SHP77 (cell line): ENCODE results near the gene ROBO1.

Experiments
- DNase-seq, 2 experiments: peaks; one replicate each; lab custom pipeline; 2025; lab: John Stamatoyannopoulos, UW

The ROBO1 gene

DNA sequence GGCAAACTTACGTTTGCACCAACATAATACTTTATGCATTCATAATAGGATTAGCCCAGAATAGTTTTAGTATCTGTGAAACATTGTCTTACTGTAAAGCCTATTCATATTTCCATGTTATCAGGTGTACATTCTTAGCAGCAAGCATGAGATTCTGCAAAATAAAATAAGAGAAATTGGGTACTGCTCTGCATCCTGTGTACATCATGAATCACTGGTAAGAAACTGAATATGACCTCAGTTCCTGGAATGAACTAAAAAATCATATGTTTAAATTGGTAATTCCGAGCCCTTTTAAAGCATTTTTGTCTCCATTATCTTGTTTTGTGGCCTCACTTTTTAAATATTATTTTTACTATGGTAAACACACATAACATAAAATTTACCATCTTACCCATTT, 605.1 kb downstream of the ROBO1 start:
- DNase-seq = no peak

DNA sequence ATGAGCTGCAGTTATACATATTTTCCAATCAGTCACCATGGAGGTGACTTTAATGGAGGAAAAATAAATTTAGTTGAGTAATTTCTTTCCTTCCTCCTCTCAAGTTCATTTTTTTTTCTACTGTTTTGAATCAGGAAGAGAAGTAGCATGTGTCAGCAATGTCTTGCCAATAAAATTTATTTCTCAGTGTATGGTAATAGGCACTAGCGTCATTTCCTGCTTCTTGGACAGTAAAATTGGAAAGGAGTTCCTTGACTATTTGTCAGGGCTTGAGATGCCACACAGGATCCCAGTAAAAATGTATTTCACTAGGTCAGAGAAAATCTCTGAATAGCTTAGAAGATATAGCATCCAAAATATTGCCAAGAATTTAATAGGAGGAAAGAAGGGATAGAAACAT, 605.9 kb downstream of the ROBO1 start:
- DNase-seq = no peak

DNA sequence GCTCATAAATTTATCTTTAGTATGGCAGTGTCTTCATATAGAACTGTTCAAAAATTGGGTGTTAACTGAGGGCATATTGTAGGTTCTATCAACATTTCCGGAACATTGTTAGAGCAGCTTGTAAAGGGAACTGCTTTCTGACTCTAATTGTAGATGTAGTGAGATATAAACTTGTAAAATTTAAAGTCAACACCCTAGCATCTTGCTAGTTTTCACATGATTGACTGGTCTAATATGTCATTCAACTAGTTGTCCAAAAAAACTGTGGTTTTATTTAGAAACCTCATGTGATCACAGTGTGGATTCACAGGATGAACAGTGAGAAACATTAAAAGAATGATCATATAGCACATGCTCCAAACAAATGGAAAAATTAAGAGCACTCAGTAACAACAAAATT, 607.4 kb downstream of the ROBO1 start:
- DNase-seq = no peak

DNA sequence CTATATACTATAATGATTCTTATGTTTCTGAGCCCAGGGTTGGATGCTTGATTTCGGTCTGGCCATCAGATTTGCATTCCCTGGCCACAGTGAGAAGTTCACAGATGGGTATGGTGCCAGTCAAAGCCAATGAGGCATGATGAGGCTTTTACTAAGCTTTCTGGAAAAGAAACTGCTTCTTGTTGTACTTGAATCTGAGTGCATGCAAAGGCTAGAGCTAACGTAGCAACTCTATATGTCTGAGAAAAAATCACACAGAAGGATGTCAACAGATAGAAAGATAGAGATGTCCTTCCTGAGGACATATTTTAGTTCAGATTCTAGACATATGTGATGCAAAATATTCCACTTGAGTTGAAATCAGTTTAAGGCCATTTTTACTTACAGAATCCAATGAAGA, 608.1 kb downstream of the ROBO1 start:
- DNase-seq = no peak

DNA sequence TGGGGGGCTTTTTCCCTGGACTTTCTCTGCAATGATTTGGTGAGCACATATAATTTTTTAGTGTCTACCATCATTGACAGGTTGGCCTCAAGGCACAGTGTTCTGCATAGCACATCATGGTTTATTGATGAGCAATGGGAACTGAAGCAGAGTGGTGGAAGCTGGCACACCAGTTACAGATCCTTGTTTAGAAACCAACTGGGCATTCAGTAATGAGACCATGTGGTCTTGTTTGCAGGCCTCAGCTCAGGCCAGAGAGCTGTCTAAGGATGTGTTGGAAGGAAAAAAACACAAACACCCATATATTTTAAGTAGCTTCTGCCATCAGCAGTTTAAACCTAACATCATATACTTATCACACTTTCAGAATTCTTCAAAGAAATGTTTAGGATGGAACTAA, 610.6 kb downstream of the ROBO1 start:
- DNase-seq = no peak

DNA sequence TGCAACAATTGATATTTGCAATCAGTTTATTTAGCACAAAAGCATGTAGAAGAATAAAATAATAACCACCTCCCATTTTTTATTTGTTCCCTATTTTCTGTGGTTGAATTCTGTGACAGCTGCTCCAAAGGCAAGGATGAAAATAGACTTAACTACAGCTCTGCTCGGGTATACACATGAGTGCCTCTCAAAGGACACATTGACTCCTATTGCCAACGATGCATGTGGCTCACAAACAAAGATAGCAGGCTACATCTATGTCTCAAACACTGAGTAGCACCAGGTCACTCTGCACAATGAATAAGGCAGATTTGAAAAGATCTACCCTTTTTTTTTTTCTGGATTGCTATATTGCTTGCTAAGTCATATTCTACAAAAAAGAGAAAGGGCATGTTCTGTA, 612.9 kb downstream of the ROBO1 start:
- DNase-seq = no peak

DNA sequence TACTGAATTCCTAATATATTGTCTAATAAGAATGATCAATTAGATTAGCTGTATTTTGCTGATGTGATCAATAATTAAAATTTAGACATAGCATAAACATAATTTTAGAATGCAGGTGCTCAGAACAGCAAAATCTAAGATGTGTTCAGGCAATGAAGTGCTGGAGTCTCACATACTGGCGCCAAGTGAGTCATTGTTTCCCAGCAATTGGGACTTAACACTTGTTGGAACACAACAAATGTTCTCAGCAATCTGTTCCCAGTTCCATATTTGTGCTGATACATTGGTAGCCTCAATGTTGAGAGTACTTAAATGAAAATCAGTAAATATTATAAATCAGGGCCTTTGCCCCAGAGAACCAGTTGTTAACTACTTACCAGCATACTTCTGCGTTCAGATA, 619.0 kb downstream of the ROBO1 start:
- DNase-seq = no peak

DNA sequence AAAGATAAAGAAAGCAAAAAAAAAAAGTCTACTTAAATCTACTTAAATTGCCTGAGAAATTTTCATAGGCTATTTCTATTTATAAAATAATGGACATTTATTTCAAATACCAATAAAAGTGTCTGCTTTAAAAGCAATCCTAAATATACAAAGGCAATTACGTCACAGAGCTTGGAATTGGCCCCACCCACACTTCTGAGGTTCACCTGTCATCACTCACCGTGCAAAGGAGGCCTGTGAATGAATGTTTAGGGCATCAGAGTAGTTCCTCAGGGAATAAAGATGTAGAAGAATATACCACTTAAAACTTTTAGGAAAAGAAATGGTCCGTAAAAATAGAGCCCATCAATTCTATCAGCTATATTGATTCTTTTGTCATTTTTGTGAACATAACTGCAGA, 621.8 kb downstream of the ROBO1 start:
- DNase-seq = no peak

DNA sequence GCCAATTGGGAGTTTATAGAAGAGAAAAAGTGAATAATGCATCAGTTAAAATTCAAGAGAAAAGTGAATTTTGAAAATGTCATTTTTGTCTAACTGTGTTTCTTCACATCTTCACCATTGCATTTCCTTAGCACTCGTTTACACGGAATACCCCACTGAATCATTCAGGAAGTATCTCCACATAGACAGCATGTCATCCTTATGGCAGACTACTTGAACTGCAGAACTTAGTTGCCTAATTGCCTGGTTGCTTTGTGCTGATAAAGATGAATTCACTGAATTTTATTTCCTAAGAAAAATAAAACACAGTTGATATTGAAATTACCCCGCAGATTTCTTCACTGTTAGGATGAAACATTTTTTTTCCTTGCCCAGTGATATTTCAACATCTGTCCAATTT, 627.1 kb downstream of the ROBO1 start:
- no peak for DNase-seq

DNA sequence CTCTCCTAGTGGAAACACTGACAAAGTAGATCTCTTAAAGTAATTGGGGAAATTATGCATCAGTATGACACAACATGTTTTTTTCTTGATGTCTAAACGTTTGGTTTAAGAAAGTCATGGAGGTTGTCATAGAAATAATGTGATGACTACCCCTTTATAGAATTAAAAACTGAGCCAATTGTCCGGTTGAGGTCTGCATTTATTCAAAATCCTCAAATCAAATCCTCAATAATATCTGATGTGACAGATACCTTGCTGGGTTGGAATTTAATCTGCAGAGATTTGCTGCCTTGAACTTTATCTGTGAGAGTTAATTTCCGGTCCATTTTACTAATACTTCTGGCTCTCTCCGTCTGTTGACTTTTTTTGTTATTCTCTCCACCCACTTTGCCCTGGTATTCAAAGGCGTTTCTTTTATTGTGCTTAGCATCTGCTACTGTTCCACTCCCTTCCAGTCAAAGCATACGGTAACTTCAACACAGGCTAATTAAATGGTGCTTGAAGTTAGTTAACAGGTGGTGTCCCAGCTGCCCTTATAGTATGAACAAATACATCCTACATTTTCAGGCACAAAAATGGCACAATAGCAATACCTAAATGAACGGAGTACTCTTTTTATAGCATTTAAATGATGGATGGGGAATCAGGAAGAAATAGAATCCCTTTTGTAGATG, 628.3 kb downstream of the ROBO1 start:
- no peak for DNase-seq

DNA sequence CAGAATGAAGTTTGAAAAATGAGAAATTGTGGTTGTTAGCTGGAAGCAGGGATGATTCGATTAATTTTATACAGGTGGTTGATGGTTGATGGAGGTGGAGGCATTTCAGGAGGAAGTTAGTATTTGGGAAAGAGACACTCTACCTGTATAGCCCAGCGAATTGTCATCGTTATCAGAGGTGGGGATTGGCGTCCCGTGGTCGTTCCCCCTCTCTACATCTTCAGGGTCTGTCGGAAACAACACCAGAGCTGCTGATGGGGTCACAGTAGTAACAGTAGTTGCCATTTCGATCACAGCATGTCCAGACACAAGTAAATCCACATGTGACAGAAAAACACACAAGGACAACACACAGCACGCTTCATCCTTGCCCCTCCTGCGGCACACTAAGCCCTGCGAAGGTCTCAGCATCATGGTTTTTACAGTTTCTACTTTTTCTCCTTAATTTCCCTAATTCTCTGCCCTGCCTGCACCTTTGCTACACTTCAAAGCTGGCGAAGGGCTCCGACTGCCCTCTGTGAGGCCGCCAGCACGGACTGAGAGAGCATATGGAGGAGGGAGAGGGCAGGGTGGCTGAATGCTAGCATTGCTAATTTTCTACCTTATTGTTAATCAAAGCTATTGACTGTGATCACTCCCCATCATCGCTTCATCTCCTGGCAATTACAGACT, 642.3 kb downstream of the ROBO1 start:
- no peak for DNase-seq

DNA sequence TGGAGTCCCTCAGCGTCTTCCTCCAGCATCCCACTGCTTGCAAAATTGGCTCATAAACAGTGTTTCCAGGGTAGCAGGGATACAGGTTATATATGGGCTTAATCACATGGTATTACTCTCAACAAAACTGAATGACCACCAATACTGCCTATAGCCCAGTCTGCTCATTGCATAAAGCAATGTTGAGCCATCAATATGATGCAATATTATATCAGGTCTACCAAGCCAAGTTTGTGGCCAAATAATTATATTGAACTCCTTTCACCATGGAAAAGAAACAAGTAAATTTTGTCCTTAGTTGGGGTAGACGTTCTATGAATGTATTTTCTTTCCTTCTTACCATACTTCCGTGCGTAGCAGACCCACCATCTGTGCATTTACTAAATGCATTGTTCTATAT, 652.3 kb downstream of the ROBO1 start:
- DNase-seq = no peak

DNA sequence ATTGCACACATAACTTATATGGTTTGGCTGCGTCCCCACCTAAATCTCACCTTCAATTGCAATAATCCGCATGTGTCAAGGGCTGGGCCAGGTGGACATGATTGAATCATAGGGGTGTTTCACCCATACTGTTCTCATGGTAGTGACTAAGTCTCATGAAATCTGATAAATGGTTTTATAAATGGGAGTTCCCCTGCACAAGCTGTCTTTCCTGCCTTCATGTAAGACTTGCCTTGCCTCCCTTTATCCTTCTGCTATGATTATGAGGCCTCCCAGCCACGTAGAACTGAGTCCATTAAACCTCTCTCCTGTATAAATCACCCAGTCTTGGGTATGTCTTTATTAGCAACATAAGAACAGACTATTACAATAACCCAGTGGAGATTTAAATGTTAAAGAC, 653.9 kb downstream of the ROBO1 start:
- DNase-seq = no peak

DNA sequence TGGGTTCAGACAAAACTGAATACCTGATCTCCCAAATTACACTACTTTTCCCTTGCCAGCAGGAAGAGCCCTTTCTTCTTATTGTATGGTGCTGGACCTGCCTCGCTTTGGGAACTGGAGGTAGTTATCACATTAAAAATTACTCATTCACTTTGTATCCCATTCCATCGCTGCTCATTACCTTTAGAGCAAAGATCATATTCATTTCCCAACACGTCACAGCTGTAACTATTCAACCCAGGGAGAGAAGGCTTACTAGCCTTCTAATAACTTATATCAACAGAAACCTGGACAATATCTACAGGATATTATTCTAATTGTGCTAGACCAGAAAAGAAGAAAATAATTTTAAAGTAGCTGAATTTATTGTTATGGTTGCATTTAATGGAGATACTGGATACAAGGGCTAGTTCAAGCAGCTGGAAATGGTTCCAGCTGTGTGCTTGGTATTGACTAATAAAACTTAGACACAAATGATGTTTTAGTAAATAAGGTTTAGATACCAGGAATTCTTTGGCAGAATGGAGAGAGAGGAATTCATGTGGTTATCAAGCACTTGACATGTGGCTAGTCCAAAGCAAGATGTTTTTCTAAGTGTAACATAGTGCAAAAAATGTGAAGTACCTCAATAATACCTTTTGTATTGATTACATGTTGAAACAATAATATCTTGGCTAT, 656.3 kb downstream of the ROBO1 start:
- DNase-seq = no peak

DNA sequence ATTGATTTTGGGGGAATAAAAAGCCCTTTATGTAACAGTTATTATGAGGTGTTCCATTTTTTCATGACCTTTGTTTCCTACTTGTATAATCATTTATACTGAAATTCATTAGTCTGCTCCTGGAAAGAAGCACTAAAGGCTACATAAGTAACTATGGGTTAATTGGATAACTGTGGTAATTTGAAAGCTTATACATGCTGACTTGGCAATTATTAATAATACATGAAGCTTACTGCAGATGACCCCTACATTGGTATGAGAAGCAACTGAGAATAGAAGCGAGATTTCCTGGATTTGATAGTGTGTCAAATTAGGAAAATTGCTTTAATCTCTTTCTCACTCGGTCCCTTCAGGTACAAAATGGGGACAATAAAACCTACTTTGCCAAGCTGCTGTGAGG, 658.0 kb downstream of the ROBO1 start:
- no peak for DNase-seq

DNA sequence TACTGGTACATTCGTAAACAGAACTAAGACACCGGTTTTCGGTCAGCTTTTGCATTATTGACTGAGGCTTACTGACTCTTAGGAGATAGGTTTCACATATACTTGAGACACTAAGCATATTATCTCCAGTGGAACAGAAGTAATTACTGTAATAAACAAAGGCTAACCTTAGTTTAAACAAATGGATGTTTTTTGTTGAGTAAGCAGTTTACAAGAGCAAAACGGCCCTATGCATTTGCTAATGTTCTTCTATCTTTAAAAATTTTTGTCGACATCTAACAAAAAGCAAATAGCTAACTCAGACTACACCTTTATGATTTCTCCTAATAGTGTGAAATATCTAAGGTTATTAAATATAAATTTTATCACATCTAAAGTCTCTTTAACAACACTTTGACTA, 664.5 kb downstream of the ROBO1 start:
- no peak for DNase-seq

DNA sequence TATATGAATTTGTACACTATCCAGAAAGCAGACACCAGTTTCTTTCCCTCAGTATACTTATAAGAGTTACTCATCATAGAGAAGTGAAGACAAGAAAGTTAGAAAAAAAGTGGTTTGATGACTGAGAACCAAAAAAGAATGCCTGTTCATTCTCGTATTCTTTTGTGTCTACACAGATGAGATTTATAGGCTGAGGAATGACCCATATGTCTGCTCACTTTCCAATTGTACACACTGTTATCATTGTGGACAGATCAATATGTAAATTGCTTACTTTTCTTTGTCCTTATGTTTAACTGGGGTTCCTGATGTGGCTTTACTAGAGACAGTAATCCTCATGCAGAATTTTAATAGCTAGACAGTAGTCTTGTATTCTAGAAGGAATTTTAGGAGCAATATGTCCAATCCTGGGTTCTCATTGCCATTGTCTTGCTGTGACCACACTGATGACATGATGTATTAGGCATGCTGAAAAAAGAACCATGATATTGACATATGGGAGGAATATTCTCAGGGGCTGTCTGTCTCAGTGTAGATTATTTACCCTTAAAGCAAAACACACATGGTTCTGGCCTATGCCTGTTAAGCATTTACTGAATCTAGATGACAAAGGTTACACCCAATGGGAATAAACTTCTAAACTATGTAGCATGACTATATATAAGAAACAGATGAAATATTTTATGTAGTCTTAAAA, 669.7 kb downstream of the ROBO1 start:
- DNase-seq = peak in 1 of 2 experiments; percentile 2

DNA sequence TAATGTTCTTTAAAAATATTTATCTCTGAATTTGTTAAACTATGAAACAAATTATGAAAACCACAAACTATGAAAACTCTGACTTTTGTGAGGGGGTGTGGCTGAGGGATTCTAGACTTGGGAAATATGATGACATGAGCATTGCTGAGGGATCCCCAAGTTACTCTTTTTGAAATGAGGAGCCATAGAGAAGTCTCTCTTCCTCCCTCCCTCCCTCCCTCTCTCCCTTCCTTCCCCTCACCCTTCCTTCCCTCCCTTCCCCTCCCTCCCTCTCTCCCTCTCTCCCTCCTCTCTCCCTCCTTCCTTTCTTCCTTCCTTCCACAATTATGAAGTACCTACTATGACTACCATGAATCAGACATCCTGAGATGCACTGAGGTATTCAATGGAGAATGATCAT, 673.1 kb downstream of the ROBO1 start:
- no peak for DNase-seq

DNA sequence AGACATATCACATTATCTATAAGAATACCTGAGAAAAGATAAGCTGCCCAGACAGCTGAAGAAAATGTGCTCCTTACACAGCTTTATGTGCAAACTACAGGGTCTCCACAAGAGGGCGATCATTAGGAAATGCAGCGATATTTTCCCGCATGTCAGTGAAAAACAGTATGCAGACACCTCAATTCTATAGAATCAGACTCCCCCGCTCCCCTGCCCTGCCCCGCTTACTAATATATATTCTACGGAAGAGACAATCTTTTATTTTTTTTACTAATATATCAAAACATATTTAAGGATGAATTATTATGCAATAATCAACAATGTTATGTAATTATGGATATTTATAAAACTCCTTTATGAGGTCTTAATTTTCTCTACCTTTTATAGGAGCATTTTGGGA, 681.3 kb downstream of the ROBO1 start:
- DNase-seq = peak; percentile 48 to 57

DNA sequence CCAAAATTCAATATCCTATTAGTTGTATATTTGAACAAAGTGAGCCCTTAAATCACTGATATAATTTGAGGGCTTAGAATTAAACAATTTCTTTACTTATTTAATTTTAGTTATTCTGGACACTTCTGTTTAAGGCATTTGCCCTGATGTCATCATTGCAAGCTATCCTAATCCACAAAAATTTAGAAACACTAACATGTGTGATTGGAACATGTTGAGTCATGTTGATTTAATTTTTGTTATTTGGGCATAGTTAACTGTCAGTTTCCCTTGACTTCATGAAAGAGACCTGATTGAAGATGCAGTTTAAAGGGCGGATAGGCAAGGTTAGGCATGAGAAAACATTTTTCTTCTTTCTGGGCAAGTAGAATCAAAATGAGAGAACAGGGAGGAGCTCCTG, 682.6 kb downstream of the ROBO1 start:
- no peak for DNase-seq

DNA sequence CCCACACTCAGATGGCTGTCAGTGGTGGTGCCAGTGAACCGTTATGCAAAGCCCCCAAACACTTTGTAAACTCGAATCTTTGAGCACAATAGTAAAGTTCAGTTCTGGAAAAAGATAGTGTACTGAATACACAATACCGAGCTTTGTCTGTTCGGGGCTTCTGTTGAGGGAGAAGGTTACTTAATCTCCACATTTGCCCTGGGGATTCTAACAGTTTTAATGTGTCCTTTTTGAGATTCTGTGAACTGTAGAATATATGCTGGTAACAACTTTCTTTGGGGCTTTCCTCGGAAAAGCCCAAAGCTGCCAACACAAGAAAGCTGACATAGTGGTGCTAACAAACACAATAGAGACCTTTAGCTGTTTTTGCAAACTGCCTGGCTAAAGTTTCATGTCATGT, 686.5 kb downstream of the ROBO1 start:
- DNase-seq = no peak

DNA sequence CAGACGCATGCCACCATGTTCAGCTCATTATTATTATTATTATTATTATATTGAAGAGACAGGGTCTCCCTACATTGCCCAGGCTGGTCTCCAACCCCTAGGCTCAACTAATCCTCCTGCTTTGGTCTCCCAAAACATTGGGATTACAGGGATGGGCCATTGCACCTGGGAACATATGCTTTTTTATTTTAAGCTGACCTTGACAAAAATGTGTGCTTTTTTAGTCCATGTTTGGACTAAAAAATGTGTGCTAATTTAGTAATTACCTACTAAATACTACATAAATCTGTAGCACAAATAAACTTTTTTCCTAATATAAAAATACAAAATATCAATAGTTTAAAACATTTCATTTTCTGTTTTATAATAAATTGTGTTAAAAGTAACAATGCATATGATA, 693.2 kb downstream of the ROBO1 start:
- DNase-seq = no peak

DNA sequence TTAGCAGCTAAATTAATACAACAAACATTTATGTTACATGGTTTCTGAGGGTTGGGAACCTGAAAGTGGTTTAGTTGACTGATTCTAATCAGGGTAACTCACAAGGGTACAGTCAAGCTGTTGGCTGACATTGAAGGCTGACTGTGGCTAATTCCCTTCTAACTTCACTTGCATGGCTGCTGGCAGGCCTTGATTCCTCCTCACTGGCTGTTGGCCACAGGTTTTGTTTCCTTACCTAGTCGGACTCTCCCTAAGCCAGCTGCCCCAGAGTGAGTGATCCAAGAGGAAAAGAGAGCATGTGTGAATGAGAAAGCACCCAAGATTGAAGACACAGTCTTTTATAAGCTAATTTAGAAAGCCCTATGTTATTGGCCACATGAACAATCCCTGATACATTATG, 700.1 kb downstream of the ROBO1 start:
- DNase-seq = no peak
